HG03097 (cell line): ENCODE data around the gene TBXAS1.
A peak's percentile ranks its signal among the peaks of the same experiment; 100 is the strongest.

ENCODE experiments used
- ATAC-seq: cut with Tn5 transposase; IDR thresholded peaks from one replicate; pipeline ENCODE4 v1.9.1; 2021; ENCODE audit not compliant: unreplicated experiment, low FRiP score

The TBXAS1 gene

DNA sequence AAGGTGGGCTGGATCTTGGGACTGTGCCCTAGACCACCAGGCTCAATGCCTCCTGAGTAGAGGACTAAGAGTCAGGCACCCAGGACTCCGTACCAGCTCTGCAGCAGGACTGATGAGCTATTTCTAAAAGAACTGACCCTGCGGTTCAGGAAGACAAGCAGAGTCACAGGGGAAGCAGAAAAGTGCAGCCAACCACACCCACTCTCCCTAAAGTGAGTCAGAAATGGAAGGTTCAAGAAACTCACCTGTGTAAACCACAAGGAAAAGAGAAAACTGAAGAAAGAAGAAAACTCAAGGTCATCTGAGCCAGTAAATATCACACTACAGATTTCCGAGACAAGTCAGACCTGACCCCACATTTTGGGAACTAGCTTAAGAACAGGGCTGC is 231.2 kb downstream of the TBXAS1 start:
- no peak for ATAC-seq

- no peak for ATAC-seq
Measured at GRCh38 chr7:140060788-140061606, 231.9 kb downstream of the TBXAS1 start.

DNA sequence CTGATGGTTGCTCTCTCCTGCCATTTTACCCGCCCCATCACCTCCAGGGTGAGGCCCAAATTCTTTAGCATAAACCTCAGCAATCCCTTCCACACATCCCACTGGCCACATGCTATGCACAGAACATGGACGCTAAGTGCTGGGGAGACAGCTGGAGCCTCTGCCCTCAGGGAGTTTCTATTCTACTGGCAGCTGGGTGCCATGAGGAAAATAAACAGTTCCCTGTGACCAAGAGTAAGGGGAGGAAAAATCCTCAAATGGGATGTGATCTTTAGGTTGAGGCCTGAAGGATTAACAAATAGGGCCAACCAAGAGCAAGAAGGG is 232.5 kb downstream of the TBXAS1 start:
- ATAC-seq: no peak

DNA sequence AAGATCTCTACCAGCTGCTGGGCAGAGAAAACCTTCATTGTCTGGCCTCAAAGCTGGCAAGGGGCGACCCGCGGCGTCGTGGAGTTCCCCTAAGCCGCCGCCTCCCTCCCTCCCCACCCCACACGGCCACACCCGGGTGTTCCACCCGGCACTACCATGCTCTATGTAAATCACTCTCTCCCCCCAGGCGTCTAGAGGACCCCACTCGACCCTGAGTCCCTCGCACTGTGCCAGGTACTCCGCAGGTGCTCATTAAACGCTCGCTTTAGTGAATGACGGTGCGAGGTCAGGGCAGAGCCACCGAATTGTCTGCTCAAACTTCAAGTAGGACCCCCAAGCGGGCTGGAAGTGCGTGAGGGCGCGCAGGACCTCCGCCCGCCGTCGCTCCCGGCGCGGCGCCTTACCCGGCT is 233.1 kb downstream of the TBXAS1 start:
- peak; percentile 26 for ATAC-seq

DNA sequence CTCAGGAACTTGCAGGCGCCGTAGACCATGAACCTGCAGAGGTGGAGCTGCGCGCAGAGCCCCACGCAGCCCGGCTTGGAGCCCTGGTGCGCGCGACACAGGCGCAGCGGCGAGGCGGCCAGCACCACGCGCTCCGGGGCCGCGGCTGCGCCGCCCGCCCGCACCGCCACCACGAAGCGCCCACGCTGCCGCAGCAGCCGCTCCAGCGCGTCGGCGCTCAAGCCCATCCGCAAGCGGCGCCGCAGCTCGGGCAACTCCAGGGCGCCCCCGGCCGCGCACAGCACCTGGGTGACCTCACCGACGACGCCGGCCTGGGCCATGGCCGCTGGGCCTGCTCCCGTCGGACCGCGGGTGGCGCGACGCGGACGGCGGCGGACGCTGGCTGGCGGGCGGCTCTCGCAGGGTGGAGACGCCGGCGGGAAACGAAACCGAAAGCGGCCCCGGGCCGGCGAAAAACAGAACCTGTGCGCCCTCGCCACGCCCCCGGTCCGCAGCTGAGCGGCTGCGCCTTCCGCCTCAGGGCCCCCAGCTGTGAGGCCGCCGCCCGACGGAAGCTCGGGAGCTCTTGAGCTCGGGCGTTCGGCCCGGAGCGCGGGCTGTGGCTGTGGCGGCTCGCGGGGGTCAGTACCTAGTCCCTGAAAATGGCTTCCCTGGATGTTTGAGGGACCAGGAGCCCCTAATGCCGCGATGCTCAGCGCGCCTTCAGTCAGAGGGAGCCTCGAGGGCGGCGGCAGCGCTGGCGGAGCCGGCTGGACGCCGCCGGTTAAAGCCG is 233.7 kb downstream of the TBXAS1 start, which contains the start of gene PARP12:
Gene PARP12, minus strand, starts transcription at position 424 of the 772 bp plus-strand sequence. Its CDS starts 104 bp downstream, at position 320.
- peak; percentile 88 for ATAC-seq

DNA sequence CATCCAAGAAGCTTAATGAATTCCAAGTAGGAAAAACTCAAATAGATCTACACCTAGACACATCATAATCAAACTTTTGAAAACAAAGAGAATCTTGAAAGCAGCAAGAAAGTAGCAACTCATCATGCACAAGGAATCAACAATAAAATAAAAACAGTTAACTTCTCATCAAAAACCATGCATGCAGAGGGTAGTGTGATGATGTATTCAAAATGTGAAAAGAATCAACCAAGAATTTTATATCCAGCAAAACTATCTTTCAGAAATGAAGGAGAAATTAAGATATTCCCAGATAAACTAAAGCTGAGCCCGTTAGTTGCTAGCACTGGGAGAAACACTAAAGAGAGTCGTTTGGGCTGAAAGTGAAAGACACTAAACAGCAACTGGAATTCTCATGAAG is 238.0 kb downstream of the TBXAS1 start:
- ATAC-seq: no peak

DNA sequence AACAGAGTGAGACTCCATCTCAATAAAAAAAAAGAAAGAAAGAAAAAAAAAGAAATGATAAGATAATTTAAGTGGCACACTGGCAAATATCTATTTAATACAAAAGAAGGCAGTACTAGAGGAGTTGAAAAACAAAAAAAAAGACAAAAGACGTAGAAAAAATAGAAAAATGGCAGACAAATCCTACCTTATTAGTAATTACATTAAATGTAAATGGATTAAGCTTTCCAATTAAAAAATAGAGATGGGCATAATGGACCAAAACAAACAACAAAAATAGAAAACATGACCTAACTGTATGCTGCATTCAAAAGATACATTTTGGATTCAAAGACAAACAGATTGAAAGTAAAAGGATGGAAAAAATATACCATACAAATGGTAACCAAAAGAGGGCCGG is 239.0 kb downstream of the TBXAS1 start:
- no peak for ATAC-seq

- no peak for ATAC-seq
Measured at GRCh38 chr7:140069298-140069949, 240.4 kb downstream of the TBXAS1 start.
